Stimulated activated CD8-positive, alpha-beta memory T cell treated with anti-CD3 and anti-CD28 coated beads, Interleukin-15, amount 100 ng/mL, for 1 hour (primary cell): Measurements from ENCODE around the gene MGP.

ENCODE experiments used
- DNase-seq: peaks from one replicate; pipeline ENCODE4 v3.0.0-alpha.2; 2020; ENCODE audit warnings: low read depth

MGP gene

GRCh38 chr12:14860490-14860889, 25.2 kb downstream of the MGP start:
- DNase-seq, result no peak

GRCh38 chr12:14858513-14858912, 27.1 kb downstream of the MGP start:
- DNase-seq, result no peak

- no peak for DNase-seq
These were observed 31.0 kb downstream of the MGP start for GRCh38 chr12:14854586-14855183.

GRCh38 chr12:14853961-14854360, 31.7 kb downstream of the MGP start:
- DNase-seq, result no peak

- no peak for DNase-seq
These were observed 32.8 kb downstream of the MGP start for GRCh38 chr12:14852880-14853279.

GRCh38 chr12:14850929-14851663, 34.6 kb downstream of the MGP start:
- DNase-seq, result no peak

- DNase-seq, result no peak
These were observed 36.0 kb downstream of the MGP start for GRCh38 chr12:14849661-14850060.

GRCh38 chr12:14846876-14847580, 38.6 kb downstream of the MGP start:
- no peak for DNase-seq

- no peak for DNase-seq
These were observed 39.5 kb downstream of the MGP start for GRCh38 chr12:14846042-14846587.

- DNase-seq, result peak; percentile 14
These were observed 40.3 kb downstream of the MGP start for GRCh38 chr12:14845350-14845750.

- no peak for DNase-seq
These were observed 41.3 kb downstream of the MGP start for GRCh38 chr12:14844401-14844800.

- DNase-seq, result no peak
These were observed 42.2 kb downstream of the MGP start, which contains the start of gene ART4 for GRCh38 chr12:14843425-14843887. Gene ART4 (minus strand): TSS chr12:14843526. CDS start chr12:14843113, 413 bp downstream.

GRCh38 chr12:14842315-14842714, 43.3 kb downstream of the MGP start:
- no peak for DNase-seq

- no peak for DNase-seq
These were observed 43.9 kb downstream of the MGP start for GRCh38 chr12:14841761-14842160.

- no peak for DNase-seq
These were observed 45.0 kb downstream of the MGP start for GRCh38 chr12:14840616-14841015.

- DNase-seq, result no peak
These were observed 46.4 kb downstream of the MGP start for GRCh38 chr12:14839262-14839661.

GRCh38 chr12:14836336-14837210, 49.1 kb downstream of the MGP start:
- DNase-seq, result no peak

- no peak for DNase-seq
These were observed 51.1 kb downstream of the MGP start for GRCh38 chr12:14834509-14834908.

GRCh38 chr12:14833952-14834351, 51.7 kb downstream of the MGP start:
- no peak for DNase-seq

GRCh38 chr12:14833336-14833735, 52.3 kb downstream of the MGP start:
- no peak for DNase-seq
